ENCODE measurements around the gene RAB11FIP3. TPM values are rescaled to one million over a fixed set of nuclear protein-coding genes. Genes with fewer than 3 reads are reported as not detected.

Gene RAB11FIP3
- total and polyA plus RNA-seq, 8 donors: 22.0 to 67.4 (median 33.2) TPM

- no peak for TF ChIP-seq CTCF (IDR thresholded peaks at IDR 0.05)
- no peaks in the 10 kb centered on the region for H3K27me3 ChIP-seq
- H3K27ac ChIP-seq: no peak overlapping the region
- FAIRE-seq (no peak), ATAC-seq (no peak), DNase-seq (no peak)
- WGBS, 2 donors: 93 to 95% methylated on average over 13 of the region's 13 CpGs
- H3K9me3 ChIP-seq: no peaks in the 10 kb centered on the region
- no peaks in the 10 kb centered on the region for H3K36me3 ChIP-seq
- peaks cover 12 to 26% (median 16%) of the 10 kb centered on the region in 3 donors for H3K4me1 ChIP-seq
- intact Hi-C loops (cut with DNase I): no loop called here
- no peak overlapping the region for H3K4me3 ChIP-seq
Observed at GRCh38 chr16:454397-454940, 29.0 kb downstream of the RAB11FIP3 start.

GRCh38 chr16:455453-455852, 30.0 kb downstream of the RAB11FIP3 start:
- Histone ChIP-seq H3K4me1 (peaks cover 12 to 22% (median 16%) of the 10 kb centered on the region in 3 donors), H3K27ac (no peak overlapping the region), H3K27me3 (no peaks in the 10 kb centered on the region), H3K36me3 (no peaks in the 10 kb centered on the region), H3K9me3 (no peaks in the 10 kb centered on the region), H3K4me3 (no peak overlapping the region)
- intact Hi-C loops (cut with DNase I): no loop called here
- no peak for DNase-seq
- FAIRE-seq: no peak
- WGBS, 2 donors: 92 to 96% methylated on average over 12 of the region's 12 CpGs
- no peak for TF ChIP-seq CTCF (IDR thresholded peaks at IDR 0.05)
- ATAC-seq: no peak

GRCh38 chr16:456891-457483, 31.5 kb downstream of the RAB11FIP3 start:
- WGBS, 2 donors: 20 to 21% methylated on average over 11 of the region's 11 CpGs

DNA sequence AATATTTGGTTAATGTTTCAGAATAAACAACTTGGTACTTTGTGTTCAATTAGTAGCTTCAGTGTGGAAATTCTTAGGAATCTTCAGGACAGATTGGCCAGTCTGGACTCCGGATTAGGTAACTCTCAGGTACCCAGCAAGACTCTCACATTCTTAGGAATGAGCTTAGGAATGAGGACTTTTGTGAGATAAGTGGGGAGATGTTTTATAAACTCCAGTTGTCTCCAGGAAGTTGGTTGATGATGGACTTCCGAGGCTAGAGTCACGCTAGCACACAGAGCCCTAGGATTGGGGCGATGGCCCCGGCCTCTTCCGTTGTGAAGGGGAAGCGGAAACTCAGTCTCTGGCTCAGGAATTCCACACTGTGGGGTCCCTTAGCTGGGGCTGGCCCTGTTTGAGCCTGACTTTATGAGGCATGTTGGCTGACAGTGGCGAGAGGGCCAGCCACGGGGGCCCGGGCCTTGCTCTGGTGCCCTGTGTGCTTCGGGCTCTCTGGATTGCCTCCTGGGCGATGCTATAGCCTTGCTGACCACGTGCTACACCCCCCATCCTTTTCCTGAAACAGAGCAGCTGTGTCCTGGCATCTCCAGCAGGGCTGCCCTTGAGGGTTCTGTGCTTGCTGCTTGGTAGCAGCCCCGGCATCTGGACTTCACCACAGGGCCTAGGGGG, 32.4 kb downstream of the RAB11FIP3 start:
- Histone ChIP-seq H3K4me1 (peaks cover 12 to 21% (median 16%) of the 10 kb centered on the region in 3 donors), H3K27me3 (no peaks in the 10 kb centered on the region), H3K4me3 (no peak overlapping the region), H3K27ac (peak overlapping the region; percentile 9 to 49 (median 42)), H3K9me3 (no peaks in the 10 kb centered on the region), H3K36me3 (no peaks in the 10 kb centered on the region)
- peak; percentile 53 to 76 (median 70) for ATAC-seq
- TF ChIP-seq CTCF (IDR thresholded peaks at IDR 0.05): no peak
- no peak for FAIRE-seq
- intact Hi-C loops (cut with DNase I): no loop called here
- WGBS, 2 donors: 70 to 73% methylated on average over 14 of the region's 14 CpGs
- peak in 3 of 6 donors; percentile 43 to 55 (median 49) for DNase-seq

More at GRCh38 chr16:456891-457483, 31.5 kb downstream of the RAB11FIP3 start:
- intact Hi-C loops (cut with DNase I): no loop called here
- peaks cover 12 to 21% (median 16%) of the 10 kb centered on the region in 3 donors for H3K4me1 ChIP-seq
- FAIRE-seq (no peak), ATAC-seq (peak; percentile 61 to 77 (median 70)), DNase-seq (no peak)
- H3K9me3 ChIP-seq: no peaks in the 10 kb centered on the region
- TF ChIP-seq CTCF (IDR thresholded peaks at IDR 0.05): no peak
- peak overlapping the region; percentile 9 to 49 (median 34) for H3K27ac ChIP-seq
- H3K4me3 ChIP-seq: no peak overlapping the region
- no peaks in the 10 kb centered on the region for H3K27me3 ChIP-seq
- no peaks in the 10 kb centered on the region for H3K36me3 ChIP-seq

All from pancreas (tissue), 10 donors.